ENCODE data around the gene ERLEC1.

DNA sequence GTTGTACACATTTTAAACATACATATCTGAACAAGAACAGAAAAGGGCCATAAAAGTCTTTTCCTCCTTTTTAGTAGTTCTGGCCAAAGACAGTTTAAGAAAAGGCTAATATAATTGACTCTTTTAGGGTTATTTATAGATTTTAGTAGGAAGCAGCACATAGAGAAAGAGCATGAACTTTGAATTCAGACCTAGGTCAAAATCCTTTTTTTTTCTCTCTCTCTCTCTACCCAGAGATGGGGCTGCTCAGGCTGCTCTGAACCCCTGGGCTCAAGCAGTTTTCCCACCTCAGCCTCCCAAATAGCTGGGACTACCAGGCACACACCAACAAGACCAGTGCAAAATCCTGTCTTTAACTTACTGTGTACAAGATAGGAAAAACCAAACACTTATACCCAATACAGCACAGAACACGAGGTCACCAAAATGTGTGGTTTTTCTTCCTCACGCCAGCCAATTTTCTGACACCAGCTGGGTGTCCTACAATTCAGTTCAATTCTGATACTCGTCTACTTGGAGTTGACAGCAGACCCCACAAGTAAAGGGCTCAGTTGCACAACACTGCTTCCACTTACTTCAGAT is 32.1 kb downstream of the ERLEC1 start:
- TF ChIP-seq, protein P1, sequence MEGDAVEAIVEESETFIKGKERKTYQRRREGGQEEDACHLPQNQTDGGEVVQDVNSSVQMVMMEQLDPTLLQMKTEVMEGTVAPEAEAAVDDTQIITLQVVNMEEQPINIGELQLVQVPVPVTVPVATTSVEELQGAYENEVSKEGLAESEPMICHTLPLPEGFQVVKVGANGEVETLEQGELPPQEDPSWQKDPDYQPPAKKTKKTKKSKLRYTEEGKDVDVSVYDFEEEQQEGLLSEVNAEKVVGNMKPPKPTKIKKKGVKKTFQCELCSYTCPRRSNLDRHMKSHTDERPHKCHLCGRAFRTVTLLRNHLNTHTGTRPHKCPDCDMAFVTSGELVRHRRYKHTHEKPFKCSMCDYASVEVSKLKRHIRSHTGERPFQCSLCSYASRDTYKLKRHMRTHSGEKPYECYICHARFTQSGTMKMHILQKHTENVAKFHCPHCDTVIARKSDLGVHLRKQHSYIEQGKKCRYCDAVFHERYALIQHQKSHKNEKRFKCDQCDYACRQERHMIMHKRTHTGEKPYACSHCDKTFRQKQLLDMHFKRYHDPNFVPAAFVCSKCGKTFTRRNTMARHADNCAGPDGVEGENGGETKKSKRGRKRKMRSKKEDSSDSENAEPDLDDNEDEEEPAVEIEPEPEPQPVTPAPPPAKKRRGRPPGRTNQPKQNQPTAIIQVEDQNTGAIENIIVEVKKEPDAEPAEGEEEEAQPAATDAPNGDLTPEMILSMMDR (IDR thresholded peaks at IDR 0.05) = no peak
- no peak for TF ChIP-seq POLR2A (IDR thresholded peaks at IDR 0.05)

All from right lobe of liver (tissue), 4 donors.